Hepatocyte (in vitro differentiated cells): Measurements from ENCODE around the gene RPL27.

ENCODE experiments used
- CTCF ChIP-seq: fragments of 200-600 bp; sonication (generic); IDR thresholded peaks from 2 replicates; pipeline ENCODE4 v1.5.1; 2016; ENCODE audit warnings: antibody characterized with exemption, mild to moderate bottlenecking; ENCODE audit not compliant: poor library complexity
- EZH2 ChIP-seq: fragments of 200-600 bp; sonication (generic); IDR thresholded peaks from 2 replicates; pipeline ENCODE4 v1.6.1; 2016; ENCODE audit warnings: antibody characterized with exemption, mild to moderate bottlenecking, borderline replicate concordance
- EZH2phosphoT487 ChIP-seq: fragments of 200-600 bp; sonication (generic); IDR thresholded peaks from one replicate; pipeline ENCODE4 v1.6.1; 2018; ENCODE audit warnings: antibody characterized with exemption, mild to moderate bottlenecking, low read depth, moderate library complexity; ENCODE audit not compliant: unreplicated experiment, severe bottlenecking

- TF ChIP-seq CTCF: no peak
- TF ChIP-seq EZH2phosphoT487: no peak
- no peak for TF ChIP-seq EZH2
These were observed 12.6 kb downstream of the RPL27 start for GRCh38 chr17:43010667-43011308.
